ENCODE measurements around the gene AVEN. TPM values are rescaled to one million over a fixed set of nuclear protein-coding genes. Genes with fewer than 3 reads are reported as not detected.

Gene AVEN
- total and polyA plus RNA-seq, 2 experiments from 2014 or later: 7.7 to 10.3 TPM

GRCh38 chr15:34009656-34010055 is 29.3 kb downstream of the AVEN start (continued):
- TF ChIP-seq, protein P1, sequence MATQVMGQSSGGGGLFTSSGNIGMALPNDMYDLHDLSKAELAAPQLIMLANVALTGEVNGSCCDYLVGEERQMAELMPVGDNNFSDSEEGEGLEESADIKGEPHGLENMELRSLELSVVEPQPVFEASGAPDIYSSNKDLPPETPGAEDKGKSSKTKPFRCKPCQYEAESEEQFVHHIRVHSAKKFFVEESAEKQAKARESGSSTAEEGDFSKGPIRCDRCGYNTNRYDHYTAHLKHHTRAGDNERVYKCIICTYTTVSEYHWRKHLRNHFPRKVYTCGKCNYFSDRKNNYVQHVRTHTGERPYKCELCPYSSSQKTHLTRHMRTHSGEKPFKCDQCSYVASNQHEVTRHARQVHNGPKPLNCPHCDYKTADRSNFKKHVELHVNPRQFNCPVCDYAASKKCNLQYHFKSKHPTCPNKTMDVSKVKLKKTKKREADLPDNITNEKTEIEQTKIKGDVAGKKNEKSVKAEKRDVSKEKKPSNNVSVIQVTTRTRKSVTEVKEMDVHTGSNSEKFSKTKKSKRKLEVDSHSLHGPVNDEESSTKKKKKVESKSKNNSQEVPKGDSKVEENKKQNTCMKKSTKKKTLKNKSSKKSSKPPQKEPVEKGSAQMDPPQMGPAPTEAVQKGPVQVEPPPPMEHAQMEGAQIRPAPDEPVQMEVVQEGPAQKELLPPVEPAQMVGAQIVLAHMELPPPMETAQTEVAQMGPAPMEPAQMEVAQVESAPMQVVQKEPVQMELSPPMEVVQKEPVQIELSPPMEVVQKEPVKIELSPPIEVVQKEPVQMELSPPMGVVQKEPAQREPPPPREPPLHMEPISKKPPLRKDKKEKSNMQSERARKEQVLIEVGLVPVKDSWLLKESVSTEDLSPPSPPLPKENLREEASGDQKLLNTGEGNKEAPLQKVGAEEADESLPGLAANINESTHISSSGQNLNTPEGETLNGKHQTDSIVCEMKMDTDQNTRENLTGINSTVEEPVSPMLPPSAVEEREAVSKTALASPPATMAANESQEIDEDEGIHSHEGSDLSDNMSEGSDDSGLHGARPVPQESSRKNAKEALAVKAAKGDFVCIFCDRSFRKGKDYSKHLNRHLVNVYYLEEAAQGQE (IDR thresholded peaks at IDR 0.05; ENCODE audit: unreplicated experiment): no peak
- TF ChIP-seq JUNB (IDR thresholded peaks at IDR 0.05; ENCODE audit: unreplicated experiment) (no peak), CREB1 (CRISPR knock-in tag; IDR thresholded peaks at IDR 0.05; ENCODE audit: low read depth) (no peak), POLR2AphosphoS5 (IDR thresholded peaks at IDR 0.05; ENCODE audit: low read depth) (no peak)
- TF ChIP-seq, protein P2, sequence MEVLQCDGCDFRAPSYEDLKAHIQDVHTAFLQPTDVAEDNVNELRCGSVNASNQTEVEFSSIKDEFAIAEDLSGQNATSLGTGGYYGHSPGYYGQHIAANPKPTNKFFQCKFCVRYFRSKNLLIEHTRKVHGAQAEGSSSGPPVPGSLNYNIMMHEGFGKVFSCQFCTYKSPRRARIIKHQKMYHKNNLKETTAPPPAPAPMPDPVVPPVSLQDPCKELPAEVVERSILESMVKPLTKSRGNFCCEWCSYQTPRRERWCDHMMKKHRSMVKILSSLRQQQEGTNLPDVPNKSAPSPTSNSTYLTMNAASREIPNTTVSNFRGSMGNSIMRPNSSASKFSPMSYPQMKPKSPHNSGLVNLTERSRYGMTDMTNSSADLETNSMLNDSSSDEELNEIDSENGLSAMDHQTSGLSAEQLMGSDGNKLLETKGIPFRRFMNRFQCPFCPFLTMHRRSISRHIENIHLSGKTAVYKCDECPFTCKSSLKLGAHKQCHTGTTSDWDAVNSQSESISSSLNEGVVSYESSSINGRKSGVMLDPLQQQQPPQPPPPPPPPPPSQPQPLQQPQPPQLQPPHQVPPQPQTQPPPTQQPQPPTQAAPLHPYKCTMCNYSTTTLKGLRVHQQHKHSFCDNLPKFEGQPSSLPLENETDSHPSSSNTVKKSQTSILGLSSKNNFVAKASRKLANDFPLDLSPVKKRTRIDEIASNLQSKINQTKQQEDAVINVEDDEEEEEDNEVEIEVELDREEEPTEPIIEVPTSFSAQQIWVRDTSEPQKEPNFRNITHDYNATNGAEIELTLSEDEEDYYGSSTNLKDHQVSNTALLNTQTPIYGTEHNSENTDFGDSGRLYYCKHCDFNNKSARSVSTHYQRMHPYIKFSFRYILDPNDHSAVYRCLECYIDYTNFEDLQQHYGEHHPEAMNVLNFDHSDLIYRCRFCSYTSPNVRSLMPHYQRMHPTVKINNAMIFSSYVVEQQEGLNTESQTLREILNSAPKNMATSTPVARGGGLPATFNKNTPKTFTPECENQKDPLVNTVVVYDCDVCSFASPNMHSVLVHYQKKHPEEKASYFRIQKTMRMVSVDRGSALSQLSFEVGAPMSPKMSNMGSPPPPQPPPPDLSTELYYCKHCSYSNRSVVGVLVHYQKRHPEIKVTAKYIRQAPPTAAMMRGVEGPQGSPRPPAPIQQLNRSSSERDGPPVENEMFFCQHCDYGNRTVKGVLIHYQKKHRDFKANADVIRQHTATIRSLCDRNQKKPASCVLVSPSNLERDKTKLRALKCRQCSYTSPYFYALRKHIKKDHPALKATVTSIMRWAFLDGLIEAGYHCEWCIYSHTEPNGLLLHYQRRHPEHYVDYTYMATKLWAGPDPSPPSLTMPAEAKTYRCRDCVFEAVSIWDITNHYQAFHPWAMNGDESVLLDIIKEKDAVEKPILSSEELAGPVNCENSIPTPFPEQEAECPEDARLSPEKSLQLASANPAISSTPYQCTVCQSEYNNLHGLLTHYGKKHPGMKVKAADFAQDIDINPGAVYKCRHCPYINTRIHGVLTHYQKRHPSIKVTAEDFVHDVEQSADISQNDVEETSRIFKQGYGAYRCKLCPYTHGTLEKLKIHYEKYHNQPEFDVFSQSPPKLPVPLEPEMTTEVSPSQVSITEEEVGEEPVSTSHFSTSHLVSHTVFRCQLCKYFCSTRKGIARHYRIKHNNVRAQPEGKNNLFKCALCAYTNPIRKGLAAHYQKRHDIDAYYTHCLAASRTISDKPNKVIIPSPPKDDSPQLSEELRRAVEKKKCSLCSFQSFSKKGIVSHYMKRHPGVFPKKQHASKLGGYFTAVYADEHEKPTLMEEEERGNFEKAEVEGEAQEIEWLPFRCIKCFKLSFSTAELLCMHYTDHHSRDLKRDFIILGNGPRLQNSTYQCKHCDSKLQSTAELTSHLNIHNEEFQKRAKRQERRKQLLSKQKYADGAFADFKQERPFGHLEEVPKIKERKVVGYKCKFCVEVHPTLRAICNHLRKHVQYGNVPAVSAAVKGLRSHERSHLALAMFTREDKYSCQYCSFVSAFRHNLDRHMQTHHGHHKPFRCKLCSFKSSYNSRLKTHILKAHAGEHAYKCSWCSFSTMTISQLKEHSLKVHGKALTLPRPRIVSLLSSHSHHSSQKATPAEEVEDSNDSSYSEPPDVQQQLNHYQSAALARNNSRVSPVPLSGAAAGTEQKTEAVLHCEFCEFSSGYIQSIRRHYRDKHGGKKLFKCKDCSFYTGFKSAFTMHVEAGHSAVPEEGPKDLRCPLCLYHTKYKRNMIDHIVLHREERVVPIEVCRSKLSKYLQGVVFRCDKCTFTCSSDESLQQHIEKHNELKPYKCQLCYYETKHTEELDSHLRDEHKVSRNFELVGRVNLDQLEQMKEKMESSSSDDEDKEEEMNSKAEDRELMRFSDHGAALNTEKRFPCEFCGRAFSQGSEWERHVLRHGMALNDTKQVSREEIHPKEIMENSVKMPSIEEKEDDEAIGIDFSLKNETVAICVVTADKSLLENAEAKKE (CRISPR knock-in tag; IDR thresholded peaks at IDR 0.05): no peak

DNA sequence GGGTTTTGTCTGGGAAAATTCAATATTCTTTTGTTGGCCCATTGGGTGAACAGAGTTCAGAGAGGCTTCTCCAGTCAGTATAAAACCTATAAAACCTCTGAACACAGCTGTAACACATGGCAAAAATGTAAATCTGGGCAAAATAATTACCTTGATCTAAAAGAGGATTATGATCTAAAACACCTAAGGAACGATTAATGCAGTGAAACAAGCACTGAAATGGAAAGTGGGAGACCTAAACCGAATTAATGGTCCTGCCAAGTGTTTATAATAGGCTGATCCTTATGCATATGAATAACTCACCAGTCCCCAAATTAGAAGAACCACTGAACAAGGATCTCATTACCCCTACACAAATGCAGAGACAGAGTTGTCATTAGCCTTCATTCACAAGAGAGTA is 32.6 kb downstream of the AVEN start:
- TF ChIP-seq ZNF114 (CRISPR knock-in tag; IDR thresholded peaks at IDR 0.05): no peak
- H3K4me1 Mint-ChIP-seq: peaks cover 8% of the 10 kb centered on the region; the same call in 2 of the 3 replicates
- H3K9me3 Mint-ChIP-seq: no peaks in the 10 kb centered on the region
- Histone ChIP-seq H2AFZ (no peak overlapping the region), H3K4me3 (no peak overlapping the region), H3K27me3 (ENCODE audit: insufficient read depth) (no peaks in the 10 kb centered on the region), H3K36me3 (ENCODE audit: insufficient read depth) (no peaks in the 10 kb centered on the region), H3K79me2 (replicated peaks; ENCODE audit: insufficient read depth) (no peaks in the 10 kb centered on the region; the same call in 1 of the 2 replicates), H3K27ac (ENCODE audit: low read depth) (no peak overlapping the region), H3K4me1 (ENCODE audit: insufficient read depth) (no peaks in the 10 kb centered on the region), H3F3A (replicated peaks; ENCODE audit: low read depth) (no peaks in the 10 kb centered on the region), H4K20me1 (replicated peaks; ENCODE audit: insufficient read depth) (no peaks in the 10 kb centered on the region), H3K9me2 (ENCODE audit: insufficient read depth) (no peaks in the 10 kb centered on the region), H3K4me2 (no peak overlapping the region)
- no peaks in the 10 kb centered on the region for H3K36me3 Mint-ChIP-seq (ENCODE audit: low read depth)
- no peak for DNase-seq (ENCODE audit: low spot score)
- ATAC-seq: no peak
- no peak overlapping the region for H3K4me3 Mint-ChIP-seq
- H3K27ac Mint-ChIP-seq: no peak overlapping the region
- no peaks in the 10 kb centered on the region for H3K27me3 Mint-ChIP-seq (ENCODE audit: insufficient read depth, low read depth, poor library complexity)

Data from GM23338 (cell line).